Loucy (cell line): ENCODE measurements around the gene KIAA0319L.

ENCODE experiments used
- H2AFZ ChIP-seq: fragments of 200-600 bp; sonication (generic); 2 replicates; pipeline ENCODE4 v1.6.0; 2016; ENCODE audit warnings: antibody characterized with exemption, mild to moderate bottlenecking, low read length, moderate library complexity
- H3F3A ChIP-seq: fragments of 200-600 bp; 2 replicates; pipeline ENCODE4 v1.6.0; 2016; ENCODE audit warnings: antibody characterized with exemption, low read depth, mild to moderate bottlenecking
- H3K27me3 ChIP-seq: fragments of 200-600 bp; sonication (generic); 2 replicates; pipeline ENCODE4 v1.6.1; 2014; ENCODE audit warnings: low read length, mild to moderate bottlenecking; ENCODE audit not compliant: insufficient read depth, poor library complexity, severe bottlenecking
- H3K36me3 ChIP-seq: fragments of 200-600 bp; sonication (generic); 2 replicates; pipeline ENCODE4 v1.6.1; 2016; ENCODE audit warnings: low read length; ENCODE audit not compliant: insufficient read depth
- H3K4me1 ChIP-seq: fragments of 200-600 bp; sonication (generic); 2 replicates; pipeline ENCODE4 v1.5.1; 2014; ENCODE audit warnings: low read length, mild to moderate bottlenecking; ENCODE audit not compliant: insufficient read depth, poor library complexity, severe bottlenecking
- H3K4me2 ChIP-seq: fragments of 200-600 bp; sonication (generic); 2 replicates; pipeline ENCODE4 v1.6.0; 2014; ENCODE audit warnings: antibody characterized with exemption, low read length, low read depth, mild to moderate bottlenecking; ENCODE audit not compliant: poor library complexity, severe bottlenecking
- H3K4me3 ChIP-seq: fragments of 200-600 bp; sonication (generic); 2 replicates; pipeline ENCODE4 v1.5.1; 2014; ENCODE audit warnings: low read length, mild to moderate bottlenecking, mixed read lengths; ENCODE audit not compliant: poor library complexity, severe bottlenecking
- H3K79me2 ChIP-seq: fragments of 200-600 bp; sonication (generic); 2 replicates; pipeline ENCODE4 v1.6.1; 2014; ENCODE audit warnings: low read length; ENCODE audit not compliant: insufficient read depth
- H3K9ac ChIP-seq: fragments of 200-600 bp; sonication (generic); 2 replicates; pipeline ENCODE4 v1.6.0; 2014; ENCODE audit warnings: mild to moderate bottlenecking, low read depth, low read length, moderate library complexity; ENCODE audit not compliant: poor library complexity, severe bottlenecking
- H3K9me2 ChIP-seq: fragments of 200-600 bp; sonication (generic); replicated peaks from 2 replicates; pipeline ENCODE4 v1.6.1; 2016; ENCODE audit warnings: low read depth, low read length, mixed read lengths
- H3K9me3 ChIP-seq: fragments of 200-600 bp; sonication (generic); 2 replicates; pipeline ENCODE4 v1.6.1; 2014; ENCODE audit warnings: mild to moderate bottlenecking, antibody characterized with exemption, low read length, low read depth; ENCODE audit not compliant: insufficient read depth
- H4K20me1 ChIP-seq: fragments of 200-600 bp; sonication (generic); 2 replicates; pipeline ENCODE4 v1.6.0; 2014; ENCODE audit warnings: antibody characterized with exemption, low read length, mild to moderate bottlenecking; ENCODE audit not compliant: insufficient read depth, poor library complexity, severe bottlenecking
- CTCF ChIP-seq: fragments of 200-600 bp; sonication (generic); conservative IDR thresholded peaks from 2 replicates; pipeline ENCODE4 v1.5.1; 2014; ENCODE audit warnings: mild to moderate bottlenecking, antibody characterized with exemption, low read length
- EZH2phosphoT487 ChIP-seq: fragments of 200-600 bp; IDR thresholded peaks from 2 replicates; pipeline ENCODE4 v1.6.1; 2018; ENCODE audit warnings: antibody characterized with exemption, mild to moderate bottlenecking, moderate library complexity, borderline replicate concordance

Gene KIAA0319L

GRCh38 chr1:35530168-35530567, 27.0 kb downstream of the KIAA0319L start:
- no peak overlapping the region for H3K4me2 ChIP-seq
- no peaks in the 10 kb centered on the region for H4K20me1 ChIP-seq
- peaks cover 21% of the 10 kb centered on the region; the same call in 1 of the 2 replicates for H3K36me3 ChIP-seq
- peaks cover 23% of the 10 kb centered on the region for H3K79me2 ChIP-seq
- no peaks in the 10 kb centered on the region for H3K4me1 ChIP-seq
- no peaks in the 10 kb centered on the region for H3F3A ChIP-seq
- no peak overlapping the region for H2AFZ ChIP-seq
- H3K27me3 ChIP-seq, result no peaks in the 10 kb centered on the region
- TF ChIP-seq CTCF (no peak), EZH2phosphoT487 (no peak)
- H3K9me2 ChIP-seq, result no peaks in the 10 kb centered on the region
- no peak overlapping the region for H3K9ac ChIP-seq
- no peak overlapping the region for H3K4me3 ChIP-seq
- peaks cover 12% of the 10 kb centered on the region; the same call in 1 of the 2 replicates for H3K9me3 ChIP-seq

GRCh38 chr1:35524106-35524505, 33.1 kb downstream of the KIAA0319L start:
- no peaks in the 10 kb centered on the region for H3K36me3 ChIP-seq

GRCh38 chr1:35519432-35519831, 37.8 kb downstream of the KIAA0319L start:
- no peaks in the 10 kb centered on the region for H3K9me2 ChIP-seq
- H2AFZ ChIP-seq, result no peak overlapping the region
- no peaks in the 10 kb centered on the region for H3K27me3 ChIP-seq
- no peak for TF ChIP-seq EZH2phosphoT487
- no peak for TF ChIP-seq CTCF
- H3K36me3 ChIP-seq, result no peaks in the 10 kb centered on the region
- H3K9me3 ChIP-seq, result peaks cover 2% of the 10 kb centered on the region; the same call in 1 of the 2 replicates
- no peak overlapping the region for H3K4me3 ChIP-seq
- peaks cover 20% of the 10 kb centered on the region; the same call in 1 of the 2 replicates for H3K79me2 ChIP-seq
- peaks cover 9% of the 10 kb centered on the region for H3K4me1 ChIP-seq
- H3K9ac ChIP-seq, result no peak overlapping the region
- H4K20me1 ChIP-seq, result no peaks in the 10 kb centered on the region
- peaks cover 4% of the 10 kb centered on the region; the same call in 1 of the 2 replicates for H3F3A ChIP-seq
- no peak overlapping the region for H3K4me2 ChIP-seq

More at GRCh38 chr1:35524106-35524505, 33.1 kb downstream of the KIAA0319L start:
- TF ChIP-seq EZH2phosphoT487, result no peak
- TF ChIP-seq CTCF, result no peak
- H3K9me3 ChIP-seq, result no peaks in the 10 kb centered on the region; the same call in 1 of the 2 replicates
- H2AFZ ChIP-seq, result no peak overlapping the region
- no peak overlapping the region for H3K9ac ChIP-seq
- no peaks in the 10 kb centered on the region for H4K20me1 ChIP-seq
- no peak overlapping the region for H3K4me2 ChIP-seq
- peaks cover 7% of the 10 kb centered on the region for H3K4me1 ChIP-seq
- no peaks in the 10 kb centered on the region for H3K9me2 ChIP-seq
- no peaks in the 10 kb centered on the region for H3K27me3 ChIP-seq
- H3F3A ChIP-seq, result peaks cover 4% of the 10 kb centered on the region; the same call in 1 of the 2 replicates
- H3K4me3 ChIP-seq, result no peak overlapping the region
- no peaks in the 10 kb centered on the region for H3K79me2 ChIP-seq
